Osteocyte (in vitro differentiated cells): ENCODE results near the gene PPP6R2. TPM values are rescaled to one million over a fixed set of nuclear protein-coding genes. Genes with fewer than 3 reads are reported as not detected.

Experiments used
- DNase-seq: peaks from one replicate; pipeline ENCODE4 v3.0.0; 2021; ENCODE audit warnings: mixed read lengths; ENCODE audit not compliant: unreplicated experiment; ENCODE audit errors: extremely low spot score
- H3K27ac Mint-ChIP-seq: one replicate; pipeline ENCODE4 v1.8.0; 2021; ENCODE audit warnings: mild to moderate bottlenecking, mixed read lengths; ENCODE audit not compliant: unreplicated experiment
- H3K27me3 Mint-ChIP-seq: one replicate; pipeline ENCODE4 v1.8.0; 2021; ENCODE audit warnings: mixed read lengths; ENCODE audit not compliant: unreplicated experiment
- H3K36me3 Mint-ChIP-seq: one replicate; pipeline ENCODE4 v1.8.0; 2021; ENCODE audit warnings: mixed read lengths; ENCODE audit not compliant: unreplicated experiment
- H3K4me1 Mint-ChIP-seq: one replicate; pipeline ENCODE4 v1.8.0; 2021; ENCODE audit warnings: mixed read lengths; ENCODE audit not compliant: unreplicated experiment
- H3K4me3 Mint-ChIP-seq: one replicate; pipeline ENCODE4 v1.8.0; 2021; ENCODE audit warnings: mild to moderate bottlenecking, moderate library complexity, mixed read lengths; ENCODE audit not compliant: unreplicated experiment
- H3K9me3 Mint-ChIP-seq: one replicate; pipeline ENCODE4 v1.8.0; 2021; ENCODE audit warnings: mixed read lengths; ENCODE audit not compliant: unreplicated experiment
- total RNA-seq: library from RNA; stranded (reverse); gene quantifications from 2 replicates; pipeline ENCODE4 v1.2.1, GENCODE V29; 2021
- TF ChIP-seq, protein P1 (sequence below): fragments of 200-600 bp; sonication (generic); IDR thresholded peaks from 2 replicates; pipeline ENCODE4 v1.5.0; 2021; ENCODE audit warnings: antibody characterized with exemption, mild to moderate bottlenecking, moderate library complexity

Gene PPP6R2
- total RNA-seq, 1 donor from 2014 or later: 62.6 TPM

DNA sequence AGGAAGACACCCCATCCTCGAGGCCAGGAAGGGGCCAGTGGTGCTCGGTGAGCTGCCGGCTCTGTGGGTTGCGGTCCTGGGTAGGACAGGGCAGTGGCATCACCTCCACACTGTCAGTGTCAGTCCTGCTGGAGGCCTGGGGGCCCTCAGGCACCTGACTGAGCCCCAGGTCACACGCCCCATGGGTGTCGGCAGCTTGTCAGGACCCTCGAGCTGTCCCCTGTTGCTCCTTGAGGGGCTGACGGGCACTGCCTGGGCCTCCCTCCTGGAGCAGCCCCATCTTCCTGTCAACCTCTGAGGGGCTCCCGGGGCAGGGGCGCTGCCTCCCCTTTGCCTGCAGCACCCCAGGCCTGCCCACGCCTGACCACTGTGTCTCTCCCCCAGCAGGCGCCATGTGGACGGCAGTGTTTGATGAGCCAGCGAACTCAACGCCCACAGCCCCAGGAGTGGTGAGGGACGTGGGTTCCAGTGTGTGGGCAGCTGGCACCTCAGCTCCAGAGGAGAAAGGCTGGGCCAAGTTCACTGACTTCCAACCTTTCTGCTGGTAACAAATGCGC, 96.3 kb downstream of the PPP6R2 start:
- Mint-ChIP-seq H3K27me3 (no peaks in the 10 kb centered on the region), H3K4me3 (no peak overlapping the region), H3K9me3 (no peaks in the 10 kb centered on the region), H3K36me3 (peaks cover 11% of the 10 kb centered on the region), H3K27ac (no peak overlapping the region), H3K4me1 (peaks cover 7% of the 10 kb centered on the region)
- TF ChIP-seq, protein P1, sequence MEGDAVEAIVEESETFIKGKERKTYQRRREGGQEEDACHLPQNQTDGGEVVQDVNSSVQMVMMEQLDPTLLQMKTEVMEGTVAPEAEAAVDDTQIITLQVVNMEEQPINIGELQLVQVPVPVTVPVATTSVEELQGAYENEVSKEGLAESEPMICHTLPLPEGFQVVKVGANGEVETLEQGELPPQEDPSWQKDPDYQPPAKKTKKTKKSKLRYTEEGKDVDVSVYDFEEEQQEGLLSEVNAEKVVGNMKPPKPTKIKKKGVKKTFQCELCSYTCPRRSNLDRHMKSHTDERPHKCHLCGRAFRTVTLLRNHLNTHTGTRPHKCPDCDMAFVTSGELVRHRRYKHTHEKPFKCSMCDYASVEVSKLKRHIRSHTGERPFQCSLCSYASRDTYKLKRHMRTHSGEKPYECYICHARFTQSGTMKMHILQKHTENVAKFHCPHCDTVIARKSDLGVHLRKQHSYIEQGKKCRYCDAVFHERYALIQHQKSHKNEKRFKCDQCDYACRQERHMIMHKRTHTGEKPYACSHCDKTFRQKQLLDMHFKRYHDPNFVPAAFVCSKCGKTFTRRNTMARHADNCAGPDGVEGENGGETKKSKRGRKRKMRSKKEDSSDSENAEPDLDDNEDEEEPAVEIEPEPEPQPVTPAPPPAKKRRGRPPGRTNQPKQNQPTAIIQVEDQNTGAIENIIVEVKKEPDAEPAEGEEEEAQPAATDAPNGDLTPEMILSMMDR: no peak
- no peak for DNase-seq

DNA sequence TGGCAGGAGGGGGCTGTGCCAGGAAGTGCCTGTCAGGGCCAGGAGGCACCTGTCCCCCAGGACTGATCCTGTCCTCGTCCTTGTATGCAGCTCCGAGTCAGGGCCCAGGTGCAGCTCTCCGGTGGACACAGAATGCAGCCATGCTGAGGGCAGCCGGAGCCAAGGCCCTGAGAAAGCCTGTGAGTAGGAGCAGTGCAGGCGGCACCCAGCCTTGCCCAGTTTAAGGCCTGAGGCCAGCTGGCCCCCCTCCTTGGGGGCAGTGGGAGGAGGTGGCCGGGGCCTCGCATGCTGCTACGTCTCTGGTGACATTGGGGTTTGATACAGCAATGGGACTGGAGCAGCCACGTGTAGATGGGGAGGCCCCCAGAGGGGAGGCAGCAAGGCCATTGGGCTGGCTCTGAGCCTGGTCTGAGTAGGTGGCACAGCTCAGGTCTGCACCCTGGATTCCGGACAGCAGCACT, 96.8 kb downstream of the PPP6R2 start:
- TF ChIP-seq, protein P1: no peak
- no peak overlapping the region for H3K27ac Mint-ChIP-seq
- H3K9me3 Mint-ChIP-seq: no peaks in the 10 kb centered on the region
- DNase-seq: no peak
- H3K36me3 Mint-ChIP-seq: peaks cover 11% of the 10 kb centered on the region
- no peaks in the 10 kb centered on the region for H3K27me3 Mint-ChIP-seq
- no peak overlapping the region for H3K4me3 Mint-ChIP-seq
- H3K4me1 Mint-ChIP-seq: peaks cover 12% of the 10 kb centered on the region

DNA sequence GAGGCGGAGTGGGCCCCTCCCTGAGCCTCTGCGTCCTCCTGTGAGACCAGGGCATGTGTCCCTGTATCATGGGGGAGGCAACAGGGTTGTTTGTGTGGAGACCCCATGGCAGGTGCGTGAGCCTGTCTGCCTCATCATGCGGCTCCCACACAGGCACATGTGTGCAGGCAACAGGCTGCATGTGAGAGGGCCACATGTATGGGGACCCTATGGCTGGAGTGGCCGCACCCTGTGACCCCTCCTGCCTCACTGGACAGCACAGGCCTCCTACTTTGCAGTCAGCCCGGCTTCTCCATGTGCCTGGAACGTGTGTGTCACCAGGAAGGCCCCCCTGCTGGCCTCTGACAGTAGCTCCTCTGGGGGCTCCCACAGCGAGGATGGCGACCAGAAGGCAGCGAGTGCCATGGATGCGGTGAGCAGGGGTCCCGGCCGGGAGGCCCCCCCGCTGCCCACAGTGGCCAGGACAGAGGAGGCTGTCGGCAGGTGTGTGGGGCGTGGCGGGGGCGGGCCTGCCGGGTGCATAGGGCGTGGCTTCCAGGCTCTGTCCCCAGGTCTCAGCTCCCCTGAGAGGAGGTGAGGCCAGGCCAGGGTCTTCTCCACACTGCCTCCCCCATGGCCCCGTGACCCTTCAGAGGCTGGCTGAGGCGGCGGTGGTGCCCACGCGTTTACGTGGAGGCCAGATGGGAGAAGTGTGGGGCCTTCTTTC, 97.6 kb downstream of the PPP6R2 start:
- H3K9me3 Mint-ChIP-seq: no peaks in the 10 kb centered on the region
- peaks cover 6% of the 10 kb centered on the region for H3K36me3 Mint-ChIP-seq
- TF ChIP-seq, protein P1: no peak
- no peaks in the 10 kb centered on the region for H3K27me3 Mint-ChIP-seq
- no peak overlapping the region for H3K27ac Mint-ChIP-seq
- DNase-seq: no peak
- peaks cover 19% of the 10 kb centered on the region for H3K4me1 Mint-ChIP-seq
- H3K4me3 Mint-ChIP-seq: no peak overlapping the region

DNA sequence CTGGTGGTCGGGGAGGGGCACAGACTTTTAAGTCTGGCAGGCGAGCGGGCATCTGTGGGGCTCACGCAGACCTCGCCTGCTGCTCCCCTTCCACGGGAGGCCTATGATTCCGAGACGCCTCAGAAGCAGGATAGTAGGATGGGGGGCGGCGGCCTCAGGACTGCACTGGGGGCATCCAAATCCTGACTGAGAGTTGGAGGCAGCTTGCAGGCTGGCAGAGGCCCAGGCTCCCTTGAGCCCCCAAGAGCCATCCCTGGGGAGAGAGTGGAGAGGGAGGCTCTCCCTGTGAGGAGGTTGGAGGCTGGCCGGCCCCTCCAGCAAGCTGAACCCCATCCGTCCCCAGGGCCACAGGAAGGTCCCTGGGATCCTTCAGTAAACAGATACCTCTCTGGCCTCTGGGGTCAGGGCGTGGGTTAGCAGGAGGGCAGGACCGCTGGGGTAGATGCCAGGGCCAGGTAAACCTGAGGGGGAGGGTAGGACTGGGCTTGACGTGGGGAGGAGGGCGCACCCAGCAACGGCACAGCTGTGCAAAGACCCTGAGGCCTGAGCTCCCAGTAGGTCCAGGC, 98.4 kb downstream of the PPP6R2 start:
- TF ChIP-seq, protein P1: no peak
- Mint-ChIP-seq H3K4me3 (no peak overlapping the region), H3K36me3 (peaks cover 6% of the 10 kb centered on the region), H3K27me3 (no peaks in the 10 kb centered on the region), H3K4me1 (peaks cover 21% of the 10 kb centered on the region), H3K27ac (peak overlapping the region; percentile 41), H3K9me3 (no peaks in the 10 kb centered on the region)
- DNase-seq: no peak

DNA sequence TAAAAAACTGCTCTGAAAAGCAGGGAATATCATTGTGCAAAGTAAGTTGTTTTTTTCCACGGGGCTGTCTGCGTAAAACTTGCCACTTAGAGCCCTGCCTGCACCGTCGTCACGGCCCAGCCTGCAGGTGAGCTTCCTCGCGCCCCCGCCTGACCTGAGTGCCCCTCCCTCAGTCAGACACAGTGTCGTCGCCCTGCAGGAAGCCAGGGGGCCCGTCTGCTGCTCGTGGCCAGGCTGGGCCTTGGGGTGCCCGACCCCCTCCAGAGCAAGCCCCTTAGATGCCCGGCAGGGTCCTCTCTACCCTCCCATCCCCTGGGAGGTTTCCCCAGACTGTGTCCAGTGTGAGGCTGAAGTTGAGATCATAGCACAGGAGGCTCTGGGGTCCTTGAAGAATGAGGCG, 100.1 kb downstream of the PPP6R2 start:
- H3K27ac Mint-ChIP-seq: peak overlapping the region; percentile 31
- no peak overlapping the region for H3K4me3 Mint-ChIP-seq
- H3K27me3 Mint-ChIP-seq: no peaks in the 10 kb centered on the region
- H3K9me3 Mint-ChIP-seq: no peaks in the 10 kb centered on the region
- no peak for DNase-seq
- TF ChIP-seq, protein P1: no peak
- H3K36me3 Mint-ChIP-seq: peaks cover 10% of the 10 kb centered on the region
- peaks cover 21% of the 10 kb centered on the region for H3K4me1 Mint-ChIP-seq
